T1000 (cell line): ENCODE data around the gene ZBTB9.

Experiments
- DNase-seq: peaks from one replicate; lab custom pipeline; 2025; ENCODE audit warnings: mixed read lengths; lab: John Stamatoyannopoulos, UW

The ZBTB9 gene

DNA sequence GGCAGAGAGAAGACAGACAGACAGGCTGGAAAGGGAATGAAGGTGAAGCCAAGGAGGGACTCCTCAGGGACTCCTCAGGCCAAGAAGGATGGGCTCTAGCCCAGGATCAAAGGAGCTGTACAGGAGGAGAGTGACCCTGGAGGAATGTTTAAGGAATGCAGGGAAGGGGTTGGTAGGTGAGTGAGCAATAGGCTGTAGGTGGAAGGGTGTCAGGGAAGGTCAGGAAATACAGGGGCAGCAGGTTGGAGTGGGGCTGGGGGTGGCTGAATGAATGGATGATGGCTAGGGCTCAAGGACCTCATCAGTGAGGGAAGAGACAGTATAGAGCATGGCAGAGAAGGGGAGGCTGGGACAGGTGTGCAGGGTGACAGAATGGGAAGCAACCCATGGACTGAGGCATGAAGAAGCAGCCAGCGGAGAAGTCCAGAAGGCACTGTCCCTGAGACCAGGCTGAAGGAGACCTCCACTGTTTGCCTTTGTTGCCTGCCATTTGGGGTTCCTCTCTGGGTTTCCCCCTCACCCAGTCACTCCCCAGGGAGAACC lies 21.3 kb upstream of the ZBTB9 start:
- DNase-seq, result no peak

DNA sequence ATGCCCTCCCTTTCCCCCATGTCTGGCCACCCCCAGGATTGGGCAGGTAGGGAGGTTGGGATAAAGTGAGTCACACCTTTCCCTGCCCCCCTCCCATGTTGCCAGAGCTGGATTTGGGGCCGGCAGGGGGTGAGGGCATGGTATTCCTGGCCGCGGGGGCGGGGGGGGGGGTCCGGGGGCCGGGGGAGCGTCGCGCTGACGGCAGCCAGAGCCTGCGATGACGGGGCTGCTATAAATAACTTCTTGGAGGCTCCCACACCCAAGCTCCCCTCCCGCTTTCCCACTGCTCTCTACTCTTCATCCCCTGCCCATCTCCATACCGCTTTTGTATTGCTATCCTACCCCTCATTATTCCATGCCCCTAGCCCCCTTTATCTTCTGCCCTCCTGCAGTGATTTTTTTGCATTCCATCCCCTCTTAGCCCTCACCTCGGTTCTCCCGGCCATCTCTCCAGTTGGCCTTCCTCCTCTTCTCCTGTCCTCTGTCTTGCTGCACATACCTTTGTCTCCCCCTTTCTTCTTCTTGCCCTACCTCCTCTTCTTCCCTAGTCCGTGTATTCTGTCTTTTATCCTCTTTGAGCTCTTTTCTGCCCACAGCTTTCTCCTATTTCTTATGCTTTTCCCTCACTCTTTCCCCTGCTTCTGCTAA lies 20.7 kb upstream of the ZBTB9 start:
- DNase-seq, result no peak

DNA sequence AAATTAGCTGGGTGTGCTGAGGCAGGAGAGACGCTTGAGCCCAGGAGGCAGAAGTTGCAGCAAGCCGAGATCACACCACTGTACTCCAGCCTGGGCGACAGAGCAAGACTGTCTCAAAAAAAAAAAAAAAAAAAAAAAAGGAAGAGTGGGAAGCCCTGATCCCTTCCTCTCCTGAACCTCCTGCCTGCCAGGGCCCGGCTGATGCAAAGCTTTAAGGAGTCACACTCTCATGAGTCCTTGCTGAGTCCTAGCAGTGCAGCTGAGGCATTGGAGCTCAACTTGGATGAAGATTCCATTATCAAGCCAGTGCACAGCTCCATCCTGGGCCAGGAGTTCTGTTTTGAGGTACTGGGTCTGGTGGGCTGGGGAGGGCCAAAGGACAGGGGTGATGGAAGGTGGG lies 19.4 kb upstream of the ZBTB9 start:
- no peak for DNase-seq

DNA sequence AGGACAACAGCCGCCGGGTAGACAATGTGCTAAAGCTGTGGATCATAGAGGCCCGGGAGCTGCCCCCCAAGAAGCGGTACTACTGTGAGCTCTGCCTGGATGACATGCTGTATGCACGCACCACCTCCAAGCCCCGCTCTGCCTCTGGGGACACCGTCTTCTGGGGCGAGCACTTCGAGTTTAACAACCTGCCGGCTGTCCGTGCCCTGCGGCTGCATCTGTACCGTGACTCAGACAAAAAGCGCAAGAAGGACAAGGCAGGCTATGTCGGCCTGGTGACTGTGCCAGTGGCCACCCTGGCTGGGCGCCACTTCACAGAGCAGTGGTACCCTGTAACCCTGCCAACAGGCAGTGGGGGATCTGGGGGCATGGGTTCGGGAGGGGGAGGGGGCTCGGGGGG lies 16.7 kb upstream of the ZBTB9 start:
- no peak for DNase-seq

DNA sequence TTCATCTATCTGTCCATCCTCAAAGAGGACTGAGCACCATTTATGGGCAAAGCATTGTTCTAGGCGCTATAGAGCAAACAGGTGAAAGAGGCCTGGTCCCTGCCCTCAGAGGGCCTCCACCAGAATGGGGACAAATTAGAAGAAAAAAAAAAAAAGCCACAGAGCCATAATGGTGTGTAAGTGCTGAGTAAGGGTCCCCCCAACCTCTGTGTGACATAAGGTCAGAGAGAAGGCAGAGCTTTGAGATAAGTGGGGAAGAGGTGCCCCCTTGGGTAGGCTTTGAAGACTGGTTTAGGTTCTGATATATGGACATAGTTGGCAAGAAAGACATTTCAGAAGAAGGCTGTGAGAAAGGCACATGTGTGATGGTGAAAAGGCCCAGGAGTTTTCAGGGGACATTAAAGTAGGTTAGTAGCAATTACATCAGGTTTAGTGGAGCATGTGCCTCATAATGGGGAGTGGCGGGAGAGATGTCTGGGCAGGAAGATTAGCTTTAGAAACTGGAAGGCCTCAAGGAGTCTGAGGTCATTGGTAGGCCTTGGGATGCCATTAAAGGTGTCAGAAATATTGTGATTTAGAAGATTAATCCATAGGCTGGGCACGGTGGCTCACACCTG lies 15.3 kb upstream of the ZBTB9 start:
- DNase-seq, result no peak

DNA sequence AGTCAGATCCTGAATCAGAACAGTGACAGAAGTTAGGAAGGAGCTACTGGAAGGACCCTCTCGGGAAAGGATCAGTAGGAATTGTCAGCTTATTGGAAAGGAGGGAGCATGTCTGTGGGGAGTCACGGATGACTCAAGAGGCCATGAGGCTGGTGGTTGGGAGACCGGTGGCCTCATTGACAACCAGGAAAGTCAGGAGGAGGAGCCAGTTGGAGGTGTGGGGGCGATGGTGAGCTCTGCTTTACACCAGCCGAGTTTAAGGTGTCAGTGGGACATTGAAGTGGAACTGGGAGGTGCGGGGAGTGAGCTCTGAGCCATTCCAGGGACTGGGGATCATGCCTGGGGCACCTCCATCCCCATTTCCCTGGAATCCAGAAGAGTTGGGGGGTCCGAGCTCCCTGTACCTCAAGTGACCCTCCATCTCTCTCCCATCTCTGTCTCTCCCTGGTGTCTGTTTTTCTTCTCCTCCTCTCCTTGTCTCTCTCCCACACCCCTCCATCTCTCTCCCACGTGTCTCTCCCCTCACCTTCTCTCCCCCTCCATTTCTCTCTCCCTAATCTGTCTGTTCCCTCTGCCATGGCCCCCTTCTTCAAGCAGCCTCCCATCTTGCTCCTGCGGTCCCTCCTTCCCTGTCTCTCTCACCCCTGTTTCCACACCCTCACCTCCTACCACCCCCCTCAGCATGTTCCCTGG lies 14.3 kb upstream of the ZBTB9 start:
- DNase-seq, result no peak

DNA sequence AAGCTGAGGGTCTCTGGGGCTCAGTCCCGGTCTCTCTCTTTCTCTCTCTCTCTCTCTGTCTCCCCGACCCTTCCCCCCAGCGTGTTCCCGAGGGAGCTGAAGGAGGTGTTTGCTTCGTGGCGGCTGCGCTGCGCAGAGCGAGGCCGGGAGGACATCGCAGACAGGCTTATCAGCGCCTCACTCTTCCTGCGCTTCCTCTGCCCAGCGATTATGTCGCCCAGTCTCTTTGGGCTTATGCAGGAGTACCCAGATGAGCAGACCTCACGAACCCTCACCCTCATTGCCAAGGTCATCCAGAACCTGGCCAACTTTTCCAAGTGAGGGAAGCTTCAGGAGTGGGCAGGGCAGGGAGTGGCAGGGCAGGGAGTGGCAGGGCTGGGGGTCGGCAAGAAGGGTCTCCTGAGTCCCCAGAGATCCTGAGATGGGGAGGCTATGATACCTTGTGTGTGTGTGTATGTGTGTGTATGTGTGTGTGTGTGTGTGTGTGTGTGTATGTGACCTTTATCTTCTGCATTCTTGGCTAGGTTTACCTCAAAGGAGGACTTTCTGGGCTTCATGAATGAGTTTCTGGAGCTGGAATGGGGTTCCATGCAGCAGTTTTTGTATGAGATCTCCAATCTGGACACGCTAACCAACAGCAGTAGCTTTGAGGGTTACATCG lies 13.6 kb upstream of the ZBTB9 start:
- no peak for DNase-seq

DNA sequence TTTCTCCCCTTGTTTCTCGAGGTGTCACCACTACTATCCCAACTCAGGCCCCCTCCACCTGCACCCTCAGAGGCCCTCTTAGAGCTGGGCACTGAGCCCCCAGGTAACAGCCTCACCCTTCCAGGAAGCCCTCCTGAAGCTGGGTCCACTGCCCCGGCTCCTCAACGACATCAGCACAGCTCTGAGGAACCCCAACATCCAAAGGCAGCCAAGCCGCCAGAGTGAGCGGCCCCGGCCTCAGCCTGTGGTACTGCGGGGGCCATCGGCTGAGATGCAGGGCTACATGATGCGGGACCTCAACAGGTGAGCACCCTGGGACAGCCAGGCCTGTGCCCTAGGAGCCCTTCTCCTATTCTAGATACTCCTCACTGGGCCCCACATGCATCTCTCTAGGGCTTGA lies 12.9 kb upstream of the ZBTB9 start:
- no peak for DNase-seq

DNA sequence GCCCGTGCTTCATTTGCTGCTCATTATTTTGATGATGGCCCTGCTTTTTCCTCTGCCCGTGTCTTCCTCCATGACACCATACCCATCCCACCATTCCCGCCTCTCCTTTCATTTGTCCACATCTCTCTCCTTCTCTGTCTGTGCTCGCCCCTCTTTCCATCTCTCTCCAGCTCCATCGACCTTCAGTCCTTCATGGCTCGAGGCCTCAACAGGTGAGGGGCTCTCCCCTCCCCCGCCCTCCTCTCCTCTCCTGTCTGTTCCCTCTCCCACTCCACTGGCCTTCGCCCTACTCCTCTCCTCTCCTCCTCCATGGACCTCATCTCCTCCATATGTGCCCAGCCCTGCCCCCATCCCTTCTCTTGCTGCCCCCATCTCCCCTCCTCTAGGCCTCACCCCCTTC lies 12.1 kb upstream of the ZBTB9 start:
- no peak for DNase-seq

DNA sequence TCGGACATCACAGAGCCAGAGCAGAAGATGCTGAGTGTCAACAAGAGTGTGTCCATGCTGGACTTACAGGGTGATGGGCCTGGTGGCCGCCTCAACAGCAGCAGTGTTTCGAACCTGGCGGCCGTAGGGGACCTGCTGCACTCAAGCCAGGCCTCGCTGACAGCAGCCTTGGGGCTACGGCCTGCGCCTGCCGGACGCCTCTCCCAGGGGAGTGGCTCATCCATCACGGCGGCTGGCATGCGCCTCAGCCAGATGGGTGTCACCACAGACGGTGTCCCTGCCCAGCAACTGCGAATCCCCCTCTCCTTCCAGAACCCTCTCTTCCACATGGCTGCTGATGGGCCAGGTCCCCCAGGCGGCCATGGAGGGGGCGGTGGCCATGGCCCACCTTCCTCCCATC lies 11.4 kb upstream of the ZBTB9 start:
- DNase-seq, result no peak

DNA sequence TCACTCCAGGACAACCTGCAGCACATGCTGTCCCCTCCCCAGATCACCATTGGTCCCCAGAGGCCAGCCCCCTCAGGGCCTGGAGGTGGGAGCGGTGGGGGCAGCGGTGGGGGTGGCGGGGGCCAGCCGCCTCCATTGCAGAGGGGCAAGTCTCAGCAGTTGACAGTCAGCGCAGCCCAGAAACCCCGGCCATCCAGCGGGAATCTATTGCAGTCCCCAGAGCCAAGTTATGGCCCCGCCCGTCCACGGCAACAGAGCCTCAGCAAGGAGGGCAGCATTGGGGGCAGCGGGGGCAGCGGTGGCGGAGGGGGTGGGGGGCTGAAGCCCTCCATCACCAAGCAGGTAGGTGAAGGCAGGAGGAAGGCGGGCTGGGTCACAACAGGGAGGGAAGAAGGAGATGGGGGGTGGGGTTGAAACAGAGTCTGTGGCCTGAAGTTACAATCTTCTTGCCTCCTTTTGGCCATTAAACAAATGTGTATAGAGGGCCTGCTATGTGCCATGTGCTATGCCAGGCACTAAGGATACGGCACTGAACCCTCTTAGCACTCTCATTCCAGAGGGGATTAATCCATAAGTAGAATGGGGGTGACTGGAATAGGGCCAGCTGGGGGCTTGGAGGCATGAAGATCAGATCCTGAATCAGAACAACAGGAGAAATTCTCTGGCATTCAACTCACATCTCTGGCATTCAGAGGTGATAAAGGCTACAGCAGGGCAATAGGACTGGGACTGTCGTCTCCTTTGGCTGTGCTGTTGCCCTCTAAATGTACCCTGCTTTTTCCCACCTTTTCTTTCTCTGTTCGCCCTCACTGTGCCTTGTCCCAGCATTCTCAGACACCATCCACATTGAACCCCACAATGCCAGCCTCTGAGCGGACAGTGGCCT lies 10.5 kb upstream of the ZBTB9 start:
- no peak for DNase-seq

DNA sequence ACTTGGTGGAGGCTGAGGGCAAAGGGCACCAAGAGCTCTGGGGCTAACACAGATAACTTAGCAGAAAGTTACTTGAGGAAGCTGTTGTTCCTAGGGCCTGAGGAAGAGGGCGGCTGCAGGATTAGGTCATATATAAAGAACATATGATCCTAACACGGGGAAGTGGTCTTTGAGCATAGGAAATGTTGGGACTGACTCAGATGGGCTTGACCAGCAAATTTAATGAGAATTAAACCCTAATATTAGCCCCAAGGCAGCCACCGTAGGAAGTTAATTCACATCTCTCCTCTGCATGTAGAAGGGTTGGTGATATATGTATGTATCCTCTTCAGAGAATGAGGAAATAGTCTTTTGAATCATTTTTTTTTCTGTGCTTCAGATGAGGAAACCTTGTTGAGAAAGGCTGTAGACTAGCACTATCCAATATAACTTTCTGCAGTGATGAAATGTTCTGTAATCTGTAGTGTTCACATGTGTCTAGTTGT lies 9.2 kb upstream of the ZBTB9 start:
- no peak for DNase-seq

DNA sequence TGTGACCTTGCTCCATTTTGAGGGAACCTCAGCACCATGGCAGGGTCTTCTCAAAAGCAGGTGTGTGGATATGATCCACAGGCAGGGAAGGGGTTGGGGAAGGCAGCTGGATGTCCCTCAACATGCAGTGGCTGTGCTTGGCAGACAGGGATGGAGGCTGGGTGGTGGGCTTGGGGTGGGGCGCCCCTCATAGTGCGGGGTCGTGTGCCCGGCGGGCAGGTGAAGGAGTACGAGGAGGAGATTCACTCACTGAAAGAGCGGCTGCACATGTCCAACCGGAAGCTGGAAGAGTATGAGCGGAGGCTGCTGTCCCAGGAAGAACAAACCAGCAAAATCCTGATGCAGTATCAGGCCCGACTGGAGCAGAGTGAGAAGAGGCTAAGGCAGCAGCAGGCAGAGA lies 8.0 kb upstream of the ZBTB9 start:
- DNase-seq, result no peak

DNA sequence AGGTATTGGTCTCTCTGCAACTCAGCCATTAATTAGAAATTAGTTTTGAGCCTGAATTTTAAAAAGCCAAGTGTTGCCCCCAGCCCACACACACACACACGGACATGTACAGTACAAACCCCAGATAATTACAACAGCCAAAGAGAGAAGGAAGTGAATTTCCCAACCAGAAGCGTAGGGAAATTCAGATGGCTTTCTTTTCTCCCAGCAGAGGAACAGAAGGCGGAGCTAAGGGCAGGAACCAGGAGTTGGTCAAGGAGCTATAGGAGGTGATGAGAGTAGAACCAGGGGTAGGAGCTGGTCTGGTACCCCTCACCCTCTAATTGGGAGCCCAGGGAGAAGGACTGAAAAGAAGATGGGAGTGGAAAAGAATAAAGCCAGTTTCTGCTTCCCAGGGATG lies 3.9 kb upstream of the ZBTB9 start:
- no peak for DNase-seq

DNA sequence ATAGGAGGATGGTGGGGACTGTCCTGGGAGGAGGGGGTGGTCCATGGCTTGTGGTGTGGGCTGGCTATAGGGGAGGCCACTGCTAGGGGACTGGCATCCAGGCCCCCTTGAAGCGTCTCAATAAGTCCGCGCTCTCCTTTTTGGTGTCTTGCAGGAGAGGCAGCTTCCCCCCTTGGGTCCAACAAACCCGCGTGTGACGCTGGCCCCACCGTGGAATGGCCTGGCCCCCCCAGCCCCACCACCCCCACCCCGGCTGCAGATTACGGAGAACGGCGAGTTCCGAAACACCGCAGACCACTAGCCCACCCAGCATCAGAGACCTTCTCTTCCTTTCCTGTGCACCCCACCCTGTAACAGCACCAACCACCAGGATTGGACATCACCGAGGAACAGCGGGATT lies 2.8 kb upstream of the ZBTB9 start:
- DNase-seq, result no peak

DNA sequence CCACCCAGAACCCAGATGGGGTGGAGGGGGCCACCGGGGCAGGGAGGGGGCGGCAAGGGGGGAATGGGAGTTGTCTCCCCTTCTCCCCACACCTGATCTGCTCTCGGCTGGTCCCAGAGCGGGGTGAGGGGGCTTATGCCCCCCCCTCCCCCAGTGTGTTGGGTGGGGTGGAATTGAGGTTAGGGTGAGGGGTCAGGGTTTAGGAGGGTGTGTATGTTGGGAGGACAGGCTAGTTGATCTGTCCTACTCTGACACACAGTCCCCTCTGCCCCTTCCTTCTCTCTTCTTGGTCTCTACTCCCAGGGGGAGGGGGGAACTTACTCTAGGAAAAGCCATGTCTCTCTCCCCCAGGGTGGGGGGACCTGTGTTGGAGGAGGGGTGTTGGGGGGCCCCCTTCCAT lies 1.9 kb upstream of the ZBTB9 start:
- DNase-seq, result no peak

DNA sequence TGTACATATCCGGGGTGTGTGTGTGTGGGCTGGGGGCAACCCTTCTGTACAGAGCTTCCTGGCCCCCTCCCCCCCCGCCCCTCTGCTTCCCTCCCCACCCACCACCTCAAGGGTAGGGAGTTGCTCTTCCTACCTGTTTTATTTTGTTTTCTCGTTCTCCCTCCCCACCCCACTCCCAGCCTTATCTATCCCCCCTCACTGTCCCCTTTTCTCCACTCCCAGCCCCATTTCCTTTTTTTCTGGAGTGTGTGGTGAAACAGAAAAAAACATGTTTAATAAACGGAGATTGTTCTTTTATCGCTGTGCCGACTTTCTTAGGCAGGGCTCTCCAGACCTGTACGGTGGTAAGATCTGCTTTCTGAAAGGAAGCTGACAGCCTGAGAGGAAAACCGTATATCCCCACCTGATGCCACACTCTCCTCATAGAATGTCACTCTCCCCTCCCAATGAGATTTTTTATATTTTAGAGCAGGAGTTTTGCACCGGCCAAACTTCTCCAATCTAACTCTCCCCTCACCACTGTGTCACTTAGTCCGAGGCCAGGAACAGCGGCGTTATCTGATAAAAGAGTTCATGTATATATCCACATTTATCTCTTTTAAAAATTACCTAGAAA lies 875 bp upstream of the ZBTB9 start:
- DNase-seq, result no peak

DNA sequence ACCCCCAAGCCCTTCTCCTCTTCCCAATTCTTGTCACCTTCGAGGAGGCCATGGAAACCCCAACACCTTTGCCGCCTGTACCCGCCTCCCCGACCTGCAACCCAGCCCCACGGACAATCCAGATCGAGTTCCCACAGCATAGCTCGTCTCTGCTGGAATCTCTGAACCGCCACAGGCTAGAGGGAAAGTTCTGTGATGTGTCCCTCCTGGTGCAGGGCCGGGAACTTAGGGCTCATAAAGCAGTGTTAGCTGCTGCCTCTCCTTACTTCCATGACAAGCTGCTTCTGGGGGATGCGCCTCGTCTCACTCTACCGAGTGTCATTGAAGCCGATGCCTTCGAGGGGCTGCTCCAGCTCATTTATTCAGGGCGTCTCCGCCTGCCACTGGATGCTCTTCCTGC lies 675 bp downstream of the ZBTB9 start:
- DNase-seq, result no peak

DNA sequence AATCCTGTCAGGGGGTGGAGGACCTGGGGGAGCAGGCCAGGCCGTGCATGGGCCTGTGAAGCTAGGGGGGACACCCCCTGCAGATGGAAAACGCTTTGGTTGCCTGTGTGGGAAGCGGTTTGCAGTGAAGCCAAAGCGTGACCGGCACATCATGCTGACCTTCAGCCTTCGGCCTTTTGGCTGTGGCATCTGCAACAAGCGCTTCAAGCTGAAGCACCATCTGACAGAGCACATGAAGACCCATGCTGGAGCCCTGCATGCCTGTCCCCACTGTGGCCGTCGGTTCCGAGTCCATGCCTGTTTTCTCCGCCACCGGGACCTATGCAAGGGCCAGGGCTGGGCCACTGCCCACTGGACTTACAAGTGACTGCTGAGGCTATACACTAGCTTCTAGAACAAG lies 1.8 kb downstream of the ZBTB9 start:
- DNase-seq, result no peak

DNA sequence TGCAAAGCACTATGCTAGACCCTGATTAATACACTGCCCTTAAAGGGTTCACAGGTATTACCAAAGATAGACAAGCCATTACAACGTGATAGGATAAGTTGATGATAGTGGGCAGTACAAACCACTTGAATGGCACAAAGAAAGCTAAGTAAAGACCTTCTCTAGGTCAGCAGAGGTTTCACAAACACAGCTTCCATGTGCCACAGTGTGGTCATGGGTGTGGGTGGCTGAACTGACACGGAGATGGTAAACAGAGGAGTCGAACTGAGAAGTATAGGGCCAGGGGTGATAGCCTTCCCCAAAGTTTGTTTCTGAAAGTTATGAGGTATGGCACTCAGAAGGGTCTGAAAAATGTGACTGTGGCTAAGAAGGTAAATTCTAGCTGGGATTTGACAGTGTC lies 4.3 kb downstream of the ZBTB9 start:
- no peak for DNase-seq

DNA sequence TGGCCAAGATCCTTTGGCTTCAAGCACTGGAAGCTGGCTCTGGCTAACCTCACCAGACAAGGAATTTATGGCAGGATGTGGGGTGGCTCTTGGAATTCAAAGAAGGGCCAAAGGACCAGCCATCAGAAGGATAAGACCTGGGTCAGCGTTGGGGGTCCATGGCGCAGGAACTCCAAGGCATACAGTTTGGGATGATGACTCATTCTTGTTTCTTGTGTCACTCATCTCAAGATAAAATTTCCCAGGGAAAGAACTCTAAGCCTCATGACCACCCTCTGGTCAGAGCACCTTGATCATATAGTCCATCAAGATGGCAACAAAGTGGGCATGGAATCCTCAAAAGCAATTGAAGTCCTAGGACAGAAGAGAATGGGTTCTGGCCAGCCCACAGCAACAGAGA lies 4.8 kb downstream of the ZBTB9 start:
- no peak for DNase-seq
